Right lobe of liver (tissue), 4 donors: Measurements from ENCODE around the gene VARS2.

Source experiments
- POLR2A ChIP-seq: fragments of 450-650 bp; IDR thresholded peaks from one replicate; pipeline ENCODE4 v1.6.1; 2017; ENCODE audit warnings: antibody characterized with exemption, mild to moderate bottlenecking
- TF ChIP-seq, protein P1 (sequence below), 4 donors: fragments of 200-600 bp in 3 of 4; fragments of 450-650 bp in 1 of 4; IDR thresholded peaks; one replicate each; pipeline versions ENCODE4 v1.5.1 to v1.8.0; 2016 to 2022; ENCODE audit warnings: antibody characterized with exemption in 4 of 4, mild to moderate bottlenecking in 2 of 4
- donor health status: DM: no; HTN: no; CAD: no.
- donor health status: DM: no; HTN: no; CAD: no.
- donor health status: DM: no; HTN: yes; CAD: no.

DNA sequence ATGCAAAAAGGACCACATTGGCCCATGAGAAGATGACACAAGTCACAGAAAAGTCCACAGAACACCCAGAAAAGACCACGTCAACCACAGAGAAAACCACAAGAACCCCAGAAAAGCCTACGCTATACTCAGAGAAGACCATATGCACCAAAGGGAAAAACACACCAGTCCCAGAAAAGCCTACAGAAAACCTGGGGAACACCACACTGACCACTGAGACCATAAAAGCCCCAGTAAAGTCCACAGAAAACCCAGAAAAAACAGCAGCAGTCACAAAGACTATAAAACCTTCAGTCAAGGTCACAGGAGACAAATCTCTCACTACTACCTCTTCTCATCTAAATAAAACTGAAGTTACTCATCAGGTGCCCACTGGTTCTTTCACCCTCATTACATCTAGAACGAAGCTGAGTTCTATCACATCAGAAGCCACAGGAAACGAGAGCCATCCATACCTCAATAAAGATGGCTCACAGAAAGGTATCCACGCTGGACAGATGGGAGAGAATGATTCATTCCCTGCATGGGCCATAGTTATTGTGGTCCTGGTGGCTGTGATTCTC is 38.0 kb downstream of the VARS2 start:
- no peak for TF ChIP-seq POLR2A
- TF ChIP-seq, protein P1, sequence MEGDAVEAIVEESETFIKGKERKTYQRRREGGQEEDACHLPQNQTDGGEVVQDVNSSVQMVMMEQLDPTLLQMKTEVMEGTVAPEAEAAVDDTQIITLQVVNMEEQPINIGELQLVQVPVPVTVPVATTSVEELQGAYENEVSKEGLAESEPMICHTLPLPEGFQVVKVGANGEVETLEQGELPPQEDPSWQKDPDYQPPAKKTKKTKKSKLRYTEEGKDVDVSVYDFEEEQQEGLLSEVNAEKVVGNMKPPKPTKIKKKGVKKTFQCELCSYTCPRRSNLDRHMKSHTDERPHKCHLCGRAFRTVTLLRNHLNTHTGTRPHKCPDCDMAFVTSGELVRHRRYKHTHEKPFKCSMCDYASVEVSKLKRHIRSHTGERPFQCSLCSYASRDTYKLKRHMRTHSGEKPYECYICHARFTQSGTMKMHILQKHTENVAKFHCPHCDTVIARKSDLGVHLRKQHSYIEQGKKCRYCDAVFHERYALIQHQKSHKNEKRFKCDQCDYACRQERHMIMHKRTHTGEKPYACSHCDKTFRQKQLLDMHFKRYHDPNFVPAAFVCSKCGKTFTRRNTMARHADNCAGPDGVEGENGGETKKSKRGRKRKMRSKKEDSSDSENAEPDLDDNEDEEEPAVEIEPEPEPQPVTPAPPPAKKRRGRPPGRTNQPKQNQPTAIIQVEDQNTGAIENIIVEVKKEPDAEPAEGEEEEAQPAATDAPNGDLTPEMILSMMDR (IDR thresholded peaks at IDR 0.05): no peak
